IPS-15b (cell line): ENCODE results near the gene GNA12.

Experiments
- H3K27me3 ChIP-seq: one replicate; pipeline ENCODE4 v1.6.1; 2013; ENCODE audit warnings: low read length; ENCODE audit not compliant: control insufficient read depth, insufficient read depth
- H3K36me3 ChIP-seq: one replicate; pipeline ENCODE4 v1.6.1; 2013; ENCODE audit warnings: low read length; ENCODE audit not compliant: control insufficient read depth, insufficient read depth
- H3K4me1 ChIP-seq: one replicate; pipeline ENCODE4 v1.6.1; 2013; ENCODE audit warnings: mild to moderate bottlenecking, low read length; ENCODE audit not compliant: control insufficient read depth, insufficient read depth
- H3K4me3 ChIP-seq: one replicate; pipeline ENCODE4 v1.5.1; 2013; ENCODE audit warnings: low read depth, low read length
- H3K9ac ChIP-seq: one replicate; pipeline ENCODE4 v1.6.1; 2013; ENCODE audit warnings: low read depth, mild to moderate bottlenecking, low read length
- H3K9me3 ChIP-seq: one replicate; pipeline ENCODE4 v1.6.1; 2013; ENCODE audit warnings: mild to moderate bottlenecking, low read length; ENCODE audit not compliant: control insufficient read depth, insufficient read depth

The GNA12 gene

GRCh38 chr7:2775785-2776184, 68.3 kb downstream of the GNA12 start:
- peaks cover 4% of the 10 kb centered on the region for H3K36me3 ChIP-seq
- H3K9me3 ChIP-seq, result no peaks in the 10 kb centered on the region
- no peak overlapping the region for H3K9ac ChIP-seq
- peaks cover 6% of the 10 kb centered on the region for H3K4me1 ChIP-seq
- H3K27me3 ChIP-seq, result no peaks in the 10 kb centered on the region
- no peak overlapping the region for H3K4me3 ChIP-seq

- H3K27me3 ChIP-seq, result no peaks in the 10 kb centered on the region
- no peak overlapping the region for H3K9ac ChIP-seq
- H3K9me3 ChIP-seq, result no peaks in the 10 kb centered on the region
- H3K4me3 ChIP-seq, result no peak overlapping the region
- peaks cover 4% of the 10 kb centered on the region for H3K36me3 ChIP-seq
- H3K4me1 ChIP-seq, result peaks cover 6% of the 10 kb centered on the region
Measured at GRCh38 chr7:2775376-2775775, 68.7 kb downstream of the GNA12 start.

GRCh38 chr7:2774935-2775334, 69.2 kb downstream of the GNA12 start:
- Histone ChIP-seq H3K4me1 (peaks cover 6% of the 10 kb centered on the region), H3K9ac (no peak overlapping the region), H3K36me3 (peaks cover 4% of the 10 kb centered on the region), H3K27me3 (no peaks in the 10 kb centered on the region), H3K9me3 (no peaks in the 10 kb centered on the region), H3K4me3 (no peak overlapping the region)

DNA sequence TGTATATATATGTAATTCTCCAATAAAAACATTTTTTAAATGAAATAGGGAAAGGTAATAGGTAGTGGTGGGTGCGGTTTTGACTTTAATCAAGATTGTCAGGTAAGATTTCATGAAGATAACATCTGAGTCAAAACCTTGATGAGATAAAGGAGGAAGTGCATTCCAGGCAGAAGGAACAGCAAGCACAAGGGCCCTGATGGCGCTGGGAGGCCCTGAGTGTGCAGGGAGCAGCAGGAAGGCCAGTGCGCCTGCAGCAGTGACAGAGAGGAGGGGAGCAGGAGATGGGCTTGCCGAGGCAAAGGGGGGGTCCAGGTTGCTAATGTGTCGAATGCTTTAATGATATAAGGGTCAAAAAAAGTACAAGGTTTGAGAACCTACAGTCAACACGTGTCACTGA, 69.8 kb downstream of the GNA12 start:
- peaks cover 6% of the 10 kb centered on the region for H3K4me1 ChIP-seq
- no peaks in the 10 kb centered on the region for H3K9me3 ChIP-seq
- no peak overlapping the region for H3K9ac ChIP-seq

GRCh38 chr7:2773608-2774007, 70.5 kb downstream of the GNA12 start:
- H3K9me3 ChIP-seq, result no peaks in the 10 kb centered on the region
- H3K4me3 ChIP-seq, result no peak overlapping the region
- no peaks in the 10 kb centered on the region for H3K27me3 ChIP-seq
- no peak overlapping the region for H3K9ac ChIP-seq
- H3K36me3 ChIP-seq, result peaks cover 4% of the 10 kb centered on the region
- H3K4me1 ChIP-seq, result peaks cover 3% of the 10 kb centered on the region

More for the DNA sequence above, 69.8 kb downstream of the GNA12 start:
- no peak overlapping the region for H3K4me3 ChIP-seq
- H3K36me3 ChIP-seq, result peaks cover 4% of the 10 kb centered on the region
- H3K27me3 ChIP-seq, result no peaks in the 10 kb centered on the region

GRCh38 chr7:2771274-2771731, 72.8 kb downstream of the GNA12 start:
- no peaks in the 10 kb centered on the region for H3K4me1 ChIP-seq
- no peaks in the 10 kb centered on the region for H3K9me3 ChIP-seq
- no peak overlapping the region for H3K9ac ChIP-seq
- no peak overlapping the region for H3K4me3 ChIP-seq
- H3K36me3 ChIP-seq, result peaks cover 4% of the 10 kb centered on the region
- H3K27me3 ChIP-seq, result no peaks in the 10 kb centered on the region

- Histone ChIP-seq H3K27me3 (no peaks in the 10 kb centered on the region), H3K4me3 (no peak overlapping the region), H3K9me3 (no peaks in the 10 kb centered on the region), H3K9ac (no peak overlapping the region), H3K36me3 (no peaks in the 10 kb centered on the region), H3K4me1 (peaks cover 5% of the 10 kb centered on the region)
Measured at GRCh38 chr7:2764621-2765020, 79.5 kb downstream of the GNA12 start.

DNA sequence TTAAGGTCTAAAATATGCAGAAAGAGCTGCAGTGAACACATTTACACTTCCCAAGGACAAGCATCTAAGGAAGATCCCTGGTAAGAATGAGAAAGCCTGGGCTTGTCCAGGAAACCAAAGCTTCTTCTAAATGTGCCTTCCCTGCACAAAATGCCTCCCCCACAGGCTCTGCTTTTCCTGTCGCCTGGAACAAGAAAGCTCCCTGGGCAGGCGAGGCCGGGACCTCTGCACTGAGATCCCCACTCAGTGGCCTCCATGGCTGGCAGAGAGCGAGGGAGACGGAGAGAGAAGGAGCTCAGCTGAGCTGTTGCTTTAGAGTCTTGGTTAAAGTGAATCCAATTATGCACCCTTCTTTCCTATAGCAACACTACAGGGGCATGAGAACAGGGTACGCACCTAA, 80.5 kb downstream of the GNA12 start:
- Histone ChIP-seq H3K9ac (no peak overlapping the region), H3K9me3 (no peaks in the 10 kb centered on the region), H3K4me1 (peaks cover 5% of the 10 kb centered on the region), H3K27me3 (no peaks in the 10 kb centered on the region), H3K36me3 (no peaks in the 10 kb centered on the region), H3K4me3 (no peak overlapping the region)

GRCh38 chr7:2761801-2762497, 82.2 kb downstream of the GNA12 start:
- Histone ChIP-seq H3K36me3 (no peaks in the 10 kb centered on the region), H3K4me1 (peaks cover 5% of the 10 kb centered on the region), H3K27me3 (no peaks in the 10 kb centered on the region), H3K9ac (no peak overlapping the region), H3K4me3 (no peak overlapping the region), H3K9me3 (no peaks in the 10 kb centered on the region)

GRCh38 chr7:2761131-2761624, 82.9 kb downstream of the GNA12 start:
- Histone ChIP-seq H3K4me3 (no peak overlapping the region), H3K4me1 (peaks cover 5% of the 10 kb centered on the region)

DNA sequence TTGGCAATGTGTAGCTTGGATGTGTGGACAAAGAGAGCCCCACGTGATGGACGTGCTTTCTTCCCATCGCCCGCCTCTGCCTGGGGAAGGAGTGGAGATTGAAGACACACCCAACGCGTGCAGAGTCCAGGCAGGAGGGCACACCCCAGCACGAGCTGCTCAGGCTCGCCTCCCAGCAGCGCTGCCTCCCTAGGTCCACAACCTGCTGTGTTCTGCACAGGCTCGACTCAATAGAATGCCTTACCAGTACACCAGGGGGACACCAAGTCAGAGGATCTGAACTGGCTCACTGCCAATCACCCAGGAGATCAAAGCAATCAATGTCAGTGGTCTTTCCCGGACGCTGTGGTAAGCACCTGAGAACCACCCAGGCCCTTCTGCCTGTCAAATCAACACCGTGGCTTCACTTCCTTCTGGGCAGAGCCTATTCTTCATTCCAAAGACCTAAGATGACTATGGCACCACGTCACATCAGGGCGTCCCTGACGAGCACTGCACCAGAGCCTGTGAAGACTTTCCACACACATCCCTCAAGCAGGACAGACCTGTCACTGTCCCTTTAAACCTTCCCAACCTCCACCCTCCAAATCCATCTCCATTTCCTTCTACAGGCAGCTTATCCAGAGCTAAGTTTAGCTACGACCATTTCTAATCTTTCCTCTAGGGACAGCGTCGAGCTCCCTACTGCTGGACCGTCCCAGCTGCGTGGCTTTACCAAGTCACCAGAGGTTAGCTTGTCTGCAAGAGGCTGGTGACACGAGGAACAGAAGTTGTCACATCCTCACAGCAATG, 83.8 kb downstream of the GNA12 start:
- Histone ChIP-seq H3K27me3 (no peaks in the 10 kb centered on the region), H3K36me3 (no peaks in the 10 kb centered on the region), H3K4me1 (peaks cover 5% of the 10 kb centered on the region), H3K4me3 (no peak overlapping the region), H3K9me3 (no peaks in the 10 kb centered on the region), H3K9ac (no peak overlapping the region)

More at GRCh38 chr7:2761131-2761624, 82.9 kb downstream of the GNA12 start:
- no peaks in the 10 kb centered on the region for H3K36me3 ChIP-seq
- no peaks in the 10 kb centered on the region for H3K27me3 ChIP-seq
- H3K9me3 ChIP-seq, result no peaks in the 10 kb centered on the region
- no peak overlapping the region for H3K9ac ChIP-seq

- H3K27me3 ChIP-seq, result no peaks in the 10 kb centered on the region
- no peaks in the 10 kb centered on the region for H3K36me3 ChIP-seq
- H3K4me1 ChIP-seq, result peaks cover 5% of the 10 kb centered on the region
- no peaks in the 10 kb centered on the region for H3K9me3 ChIP-seq
- no peak overlapping the region for H3K4me3 ChIP-seq
- no peak overlapping the region for H3K9ac ChIP-seq
Measured at GRCh38 chr7:2759736-2760097, 84.4 kb downstream of the GNA12 start.
